ENCODE results near the gene FSIP2. TPM values are rescaled to one million over a fixed set of nuclear protein-coding genes. Genes with fewer than 3 reads are reported as not detected.

Gene FSIP2
- total RNA-seq, 1 donor from 2014 or later, result 8.3 TPM

DNA sequence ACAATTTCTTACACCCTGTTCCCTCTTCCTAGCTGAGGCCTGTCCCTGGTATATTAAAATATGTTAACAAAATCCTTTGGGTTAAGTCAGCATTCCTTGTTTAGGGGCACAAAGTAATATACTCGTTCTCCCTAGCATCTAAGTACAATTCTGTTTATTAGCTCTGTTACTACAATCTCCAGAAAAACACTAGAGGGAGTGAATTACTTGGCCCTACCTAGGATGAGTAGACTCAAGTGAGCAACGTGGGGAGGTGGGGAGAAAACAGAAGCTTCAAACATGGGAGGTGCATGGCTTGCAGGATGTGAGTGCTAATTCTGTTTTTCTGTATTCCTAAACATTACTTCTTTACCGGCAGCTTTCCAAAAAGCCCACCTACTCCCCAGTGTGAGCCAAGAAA lies 89.7 kb downstream of the FSIP2 start:
- Mint-ChIP-seq H3K27me3 (no peaks in the 10 kb centered on the region), H3K27ac (no peak overlapping the region), H3K36me3 (no peaks in the 10 kb centered on the region), H3K4me3 (no peak overlapping the region), H3K9me3 (no peaks in the 10 kb centered on the region), H3K4me1 (ENCODE audit: unreplicated experiment) (no peaks in the 10 kb centered on the region)
- no peak for DNase-seq (ENCODE audit: extremely low spot score, unreplicated experiment)
- TF ChIP-seq CTCF (conservative IDR thresholded peaks at IDR 0.05), result no peak

GRCh38 chr2:185833864-185834263 lies 95.3 kb downstream of the FSIP2 start:
- H3K9me3 Mint-ChIP-seq, result no peaks in the 10 kb centered on the region
- H3K4me1 Mint-ChIP-seq (ENCODE audit: unreplicated experiment), result no peaks in the 10 kb centered on the region
- DNase-seq (ENCODE audit: extremely low spot score, unreplicated experiment), result no peak
- TF ChIP-seq CTCF (conservative IDR thresholded peaks at IDR 0.05), result no peak
- no peak overlapping the region for H3K4me3 Mint-ChIP-seq
- H3K36me3 Mint-ChIP-seq, result peaks cover 3% of the 10 kb centered on the region
- no peaks in the 10 kb centered on the region for H3K27me3 Mint-ChIP-seq
- no peak overlapping the region for H3K27ac Mint-ChIP-seq

- no peak for DNase-seq (ENCODE audit: extremely low spot score, unreplicated experiment)
- H3K27me3 Mint-ChIP-seq, result no peaks in the 10 kb centered on the region
- no peak for TF ChIP-seq CTCF (conservative IDR thresholded peaks at IDR 0.05)
- no peaks in the 10 kb centered on the region for H3K9me3 Mint-ChIP-seq
- H3K4me1 Mint-ChIP-seq (ENCODE audit: unreplicated experiment), result no peaks in the 10 kb centered on the region
- H3K4me3 Mint-ChIP-seq, result no peak overlapping the region
- H3K27ac Mint-ChIP-seq, result no peak overlapping the region
- peaks cover 3% of the 10 kb centered on the region for H3K36me3 Mint-ChIP-seq
Measured at GRCh38 chr2:185835974-185836373, 97.4 kb downstream of the FSIP2 start.

GRCh38 chr2:185854885-185855284 lies 116.3 kb downstream of the FSIP2 start:
- no peaks in the 10 kb centered on the region for H3K27me3 Mint-ChIP-seq
- no peak for DNase-seq (ENCODE audit: extremely low spot score, unreplicated experiment)
- H3K9me3 Mint-ChIP-seq, result no peaks in the 10 kb centered on the region
- H3K36me3 Mint-ChIP-seq, result no peaks in the 10 kb centered on the region
- TF ChIP-seq CTCF (conservative IDR thresholded peaks at IDR 0.05), result no peak
- H3K27ac Mint-ChIP-seq, result no peak overlapping the region
- H3K4me1 Mint-ChIP-seq (ENCODE audit: unreplicated experiment), result no peaks in the 10 kb centered on the region
- H3K4me3 Mint-ChIP-seq, result no peak overlapping the region

GRCh38 chr2:185857691-185858090 lies 119.1 kb downstream of the FSIP2 start:
- Mint-ChIP-seq H3K27ac (no peak overlapping the region), H3K27me3 (no peaks in the 10 kb centered on the region), H3K9me3 (no peaks in the 10 kb centered on the region), H3K36me3 (no peaks in the 10 kb centered on the region), H3K4me1 (ENCODE audit: unreplicated experiment) (no peaks in the 10 kb centered on the region), H3K4me3 (no peak overlapping the region)
- no peak for DNase-seq (ENCODE audit: extremely low spot score, unreplicated experiment)
- TF ChIP-seq CTCF (conservative IDR thresholded peaks at IDR 0.05), result no peak

DNA sequence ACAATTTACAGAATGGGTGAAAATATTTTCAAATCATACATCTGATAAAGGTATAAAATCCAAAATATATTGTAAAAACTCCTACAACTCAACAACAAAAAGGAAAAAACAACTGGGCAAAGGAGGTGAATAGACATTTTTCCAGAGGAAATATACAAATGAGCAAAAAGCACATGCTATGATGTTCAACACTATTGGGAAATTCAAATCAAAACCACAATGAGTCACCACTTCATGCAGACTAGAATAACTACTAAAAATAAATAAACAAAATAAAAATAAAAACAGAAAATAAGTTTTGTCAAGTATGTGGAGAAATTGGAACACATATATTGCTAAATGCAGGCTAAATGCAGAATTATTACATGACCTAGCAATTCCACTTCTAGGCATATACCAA lies 120.9 kb downstream of the FSIP2 start:
- DNase-seq (ENCODE audit: extremely low spot score, unreplicated experiment), result no peak
- no peaks in the 10 kb centered on the region for H3K36me3 Mint-ChIP-seq
- no peaks in the 10 kb centered on the region for H3K27me3 Mint-ChIP-seq
- H3K4me1 Mint-ChIP-seq (ENCODE audit: unreplicated experiment), result no peaks in the 10 kb centered on the region
- no peak overlapping the region for H3K27ac Mint-ChIP-seq
- no peaks in the 10 kb centered on the region for H3K9me3 Mint-ChIP-seq
- no peak overlapping the region for H3K4me3 Mint-ChIP-seq
- TF ChIP-seq CTCF (conservative IDR thresholded peaks at IDR 0.05), result no peak
